22Rv1 (cell line): Measurements from ENCODE around the gene PPM1H.

Source experiments
- CTCF ChIP-seq: fragments of 450-650 bp; IDR thresholded peaks from 2 replicates; pipeline ENCODE4 v1.5.1; 2017; ENCODE audit warnings: mild to moderate bottlenecking
- ZFX ChIP-seq: fragments of 450-650 bp; IDR thresholded peaks from 2 replicates; pipeline ENCODE4 v1.6.1; 2017; ENCODE audit warnings: antibody characterized with exemption, borderline replicate concordance

GRCh38 chr12:62653740-62654139 is 281.2 kb downstream of the PPM1H start:
- TF ChIP-seq CTCF (no peak), ZFX (no peak)
